Measurements from ENCODE around the gene CDK6. TPM values are rescaled to one million over a fixed set of nuclear protein-coding genes. Genes with fewer than 3 reads are reported as not detected.

The CDK6 gene
- total RNA-seq, 1 donor, result 45.6 TPM

GRCh38 chr7:92797693-92798092 lies 38.7 kb downstream of the CDK6 start:
- Histone ChIP-seq H3K27me3 (ENCODE audit: insufficient read depth, low read length) (no peaks in the 10 kb centered on the region), H3K9me3 (ENCODE audit: low read depth, low read length) (no peaks in the 10 kb centered on the region), H3K4me3 (ENCODE audit: insufficient read depth, low read length) (no peak overlapping the region), H4K20me1 (ENCODE audit: insufficient read depth, low read length) (peaks cover 3% of the 10 kb centered on the region), H3K4me1 (ENCODE audit: insufficient read depth, low read length) (peaks cover 42% of the 10 kb centered on the region), H2AFZ (ENCODE audit: low read length) (no peak overlapping the region), H3K36me3 (ENCODE audit: insufficient read depth, low read length) (no peaks in the 10 kb centered on the region), H3K4me2 (ENCODE audit: insufficient read depth, low read length) (no peak overlapping the region), H3K79me2 (ENCODE audit: insufficient read depth, low read length) (peaks cover 96% of the 10 kb centered on the region), H3K27ac (ENCODE audit: low read depth, low read length) (peak overlapping the region; percentile 35)
- no peak for DNase-seq (ENCODE audit: insufficient read length, low spot score, missing footprints)
- TF ChIP-seq CTCF (IDR thresholded peaks at IDR 0.05; ENCODE audit: extremely low read depth, low read depth, low read length), result no peak

GRCh38 chr7:92797284-92797683 lies 39.1 kb downstream of the CDK6 start:
- TF ChIP-seq CTCF (IDR thresholded peaks at IDR 0.05; ENCODE audit: extremely low read depth, low read depth, low read length), result no peak
- Histone ChIP-seq H3K27ac (ENCODE audit: low read depth, low read length) (peak overlapping the region; percentile 35), H3K79me2 (ENCODE audit: insufficient read depth, low read length) (peaks cover 96% of the 10 kb centered on the region)

GRCh38 chr7:92794831-92795230 lies 41.5 kb downstream of the CDK6 start:
- no peak for TF ChIP-seq CTCF (IDR thresholded peaks at IDR 0.05; ENCODE audit: extremely low read depth, low read depth, low read length)
- Histone ChIP-seq H3K4me3 (ENCODE audit: insufficient read depth, low read length) (no peak overlapping the region), H4K20me1 (ENCODE audit: insufficient read depth, low read length) (peaks cover 6% of the 10 kb centered on the region), H3K9me3 (ENCODE audit: low read depth, low read length) (no peaks in the 10 kb centered on the region), H3K79me2 (ENCODE audit: insufficient read depth, low read length) (peaks cover 91% of the 10 kb centered on the region), H3K4me1 (ENCODE audit: insufficient read depth, low read length) (peaks cover 61% of the 10 kb centered on the region), H2AFZ (ENCODE audit: low read length) (no peak overlapping the region), H3K27me3 (ENCODE audit: insufficient read depth, low read length) (no peaks in the 10 kb centered on the region), H3K27ac (ENCODE audit: low read depth, low read length) (peak overlapping the region; percentile 9), H3K4me2 (ENCODE audit: insufficient read depth, low read length) (peak overlapping the region; percentile 34), H3K36me3 (ENCODE audit: insufficient read depth, low read length) (no peaks in the 10 kb centered on the region)
- DNase-seq (ENCODE audit: insufficient read length, low spot score, missing footprints), result no peak

More at GRCh38 chr7:92797284-92797683, 39.1 kb downstream of the CDK6 start:
- no peak overlapping the region for H3K4me3 ChIP-seq (ENCODE audit: insufficient read depth, low read length)
- H2AFZ ChIP-seq (ENCODE audit: low read length), result no peak overlapping the region
- no peak overlapping the region for H3K4me2 ChIP-seq (ENCODE audit: insufficient read depth, low read length)
- peaks cover 42% of the 10 kb centered on the region for H3K4me1 ChIP-seq (ENCODE audit: insufficient read depth, low read length)
- no peaks in the 10 kb centered on the region for H3K9me3 ChIP-seq (ENCODE audit: low read depth, low read length)
- H4K20me1 ChIP-seq (ENCODE audit: insufficient read depth, low read length), result peaks cover 3% of the 10 kb centered on the region
- H3K36me3 ChIP-seq (ENCODE audit: insufficient read depth, low read length), result no peaks in the 10 kb centered on the region
- no peaks in the 10 kb centered on the region for H3K27me3 ChIP-seq (ENCODE audit: insufficient read depth, low read length)
- no peak for DNase-seq (ENCODE audit: insufficient read length, low spot score, missing footprints)

- TF ChIP-seq CTCF (IDR thresholded peaks at IDR 0.05; ENCODE audit: extremely low read depth, low read depth, low read length), result no peak
- Histone ChIP-seq H3K9me3 (ENCODE audit: low read depth, low read length) (no peaks in the 10 kb centered on the region), H3K27me3 (ENCODE audit: insufficient read depth, low read length) (no peaks in the 10 kb centered on the region), H3K79me2 (ENCODE audit: insufficient read depth, low read length) (peaks cover 91% of the 10 kb centered on the region), H3K4me1 (ENCODE audit: insufficient read depth, low read length) (peaks cover 61% of the 10 kb centered on the region), H3K36me3 (ENCODE audit: insufficient read depth, low read length) (no peaks in the 10 kb centered on the region), H3K27ac (ENCODE audit: low read depth, low read length) (no peak overlapping the region), H4K20me1 (ENCODE audit: insufficient read depth, low read length) (peaks cover 6% of the 10 kb centered on the region), H2AFZ (ENCODE audit: low read length) (no peak overlapping the region), H3K4me2 (ENCODE audit: insufficient read depth, low read length) (no peak overlapping the region), H3K4me3 (ENCODE audit: insufficient read depth, low read length) (no peak overlapping the region)
- DNase-seq (ENCODE audit: insufficient read length, low spot score, missing footprints), result no peak
Measured at GRCh38 chr7:92794391-92794790, 42.0 kb downstream of the CDK6 start.
